GM12801 (cell line): ENCODE measurements around the gene PEX14.

Experiments
- CTCF ChIP-seq: IDR thresholded peaks from one replicate; pipeline ENCODE4 v1.5.1; 2011; ENCODE audit warnings: control low read depth; ENCODE audit not compliant: insufficient read length; ENCODE audit errors: extremely low read depth

The PEX14 gene

GRCh38 chr1:10671090-10671489 is 196.3 kb downstream of the PEX14 start:
- no peak for TF ChIP-seq CTCF

- TF ChIP-seq CTCF, result no peak
Measured at GRCh38 chr1:10671622-10672342, 197.0 kb downstream of the PEX14 start.

GRCh38 chr1:10672343-10673050 is 197.7 kb downstream of the PEX14 start:
- TF ChIP-seq CTCF, result no peak

- no peak for TF ChIP-seq CTCF
Measured at GRCh38 chr1:10673109-10673711, 198.5 kb downstream of the PEX14 start.

- TF ChIP-seq CTCF, result no peak
Measured at GRCh38 chr1:10674222-10674621, 199.5 kb downstream of the PEX14 start.

GRCh38 chr1:10674700-10675609 is 200.2 kb downstream of the PEX14 start:
- TF ChIP-seq CTCF, result no peak

GRCh38 chr1:10675813-10676212 is 201.1 kb downstream of the PEX14 start:
- TF ChIP-seq CTCF, result no peak
